ENCODE measurements around the gene RASA3.

DNA sequence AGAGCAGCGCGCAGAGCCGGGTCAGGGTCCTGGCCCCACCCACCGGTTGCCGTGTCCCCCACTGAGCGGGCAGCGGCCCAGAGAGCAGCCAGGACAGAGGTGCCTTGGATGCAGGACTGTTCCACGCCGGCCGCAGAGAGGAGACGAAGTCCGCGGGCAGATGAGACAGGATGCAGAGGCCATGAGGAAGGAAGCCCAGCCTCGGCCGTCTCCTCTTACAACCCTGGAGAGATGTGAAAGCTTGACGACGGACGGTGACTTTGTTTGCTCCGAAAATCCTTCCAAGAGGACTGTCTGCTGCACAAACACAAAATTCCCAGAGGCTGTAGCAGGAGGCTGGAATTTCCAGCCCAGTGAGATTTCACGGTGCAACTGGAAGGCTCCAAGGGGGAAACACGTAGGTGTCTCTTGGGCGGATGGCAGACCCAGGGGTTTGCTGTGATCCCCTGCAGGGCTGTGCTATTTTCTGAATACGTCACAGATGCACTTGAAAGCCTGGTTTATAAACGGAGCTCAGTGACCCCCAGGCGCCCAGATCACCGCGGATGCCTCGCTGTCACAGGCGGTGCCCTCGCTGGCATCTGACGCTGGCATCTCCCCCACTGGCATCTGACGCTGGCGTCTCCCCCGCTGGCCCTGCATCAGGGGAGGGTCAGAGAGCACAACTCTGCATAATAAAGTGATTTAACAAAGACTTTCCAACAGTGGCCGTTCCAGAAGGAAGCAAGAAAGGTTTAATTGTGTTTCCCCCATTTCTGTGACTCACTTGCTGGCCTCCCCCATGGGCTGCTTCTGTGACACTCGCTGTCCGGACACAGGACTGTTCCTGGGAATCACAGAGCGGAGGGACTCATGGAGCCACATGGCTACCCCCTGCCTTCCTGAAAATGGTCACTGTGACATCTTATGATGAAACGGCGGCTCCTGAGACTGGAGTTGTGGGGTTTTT is 96.6 kb downstream of the RASA3 start:
- TF ChIP-seq CTCF (IDR thresholded peaks at IDR 0.05) (no peak), POLR2A (IDR thresholded peaks at IDR 0.05) (no peak)

Measured in right lobe of liver (tissue), 4 donors.